HepG2 (cell line): ENCODE measurements around the gene BRIP1. TPM values are rescaled to one million over a fixed set of nuclear protein-coding genes. Genes with fewer than 3 reads are reported as not detected.

Experiments used
- HNRNPLL ChIP-seq: fragments of 200-400 bp; formaldehyde crosslinking; IDR thresholded peaks from 2 replicates; pipeline ENCODE4 v1.6.1; 2017; ENCODE audit warnings: mild to moderate bottlenecking, low read depth, low read length; ENCODE audit not compliant: poor library complexity, severe bottlenecking
- NFYB ChIP-seq: sonication (generic); formaldehyde crosslinking; IDR thresholded peaks from 2 replicates; pipeline ENCODE4 v1.4.0; 2020; ENCODE audit warnings: missing genetic modification reagents
- SMC3 ChIP-seq: IDR thresholded peaks from 2 replicates; pipeline ENCODE4 v1.6.1; 2011; ENCODE audit warnings: low read length, improper control_type of control experiment
- ZNF30 ChIP-seq: sonication (generic); formaldehyde crosslinking; IDR thresholded peaks from 2 replicates; pipeline ENCODE4 v1.5.0; 2020; ENCODE audit warnings: mild to moderate bottlenecking, missing genetic modification reagents
- ZNF556 ChIP-seq: sonication (generic); formaldehyde crosslinking; IDR thresholded peaks from 2 replicates; pipeline ENCODE4 v1.4.0; 2020; ENCODE audit warnings: mild to moderate bottlenecking, missing genetic modification reagents, borderline replicate concordance
- ZNF761 ChIP-seq: sonication (generic); formaldehyde crosslinking; conservative IDR thresholded peaks from 2 replicates; pipeline ENCODE4 v1.4.0; 2020; ENCODE audit warnings: mild to moderate bottlenecking, missing genetic modification reagents
- polyA plus RNA-seq, 8 experiments: library from polyadenylated mRNA; depleted of rRNA in 3 of 8; stranded (reverse) in 7 of 8; unstranded in 1 of 8; fragments of >200 nt; fragmentation: Illumina TruSeq in 4 of 8; extraction: Trizol in 4 of 8; gene quantifications; 2 replicates each; pipeline versions ENCODE4 v1.2.1 to v1.2.3, GENCODE V29; 2011 to 2016; ENCODE audit warnings: low read depth in 4 of 8, missing spikeins in 1 of 8, mixed read lengths in 1 of 8; ENCODE audit not compliant: insufficient read depth in 1 of 8
- total RNA-seq, 5 experiments: library from RNA; depleted of rRNA; stranded (reverse); fragments of >200 nt; fragmentation: Illumina TruSeq; extraction: Trizol; gene quantifications; 2 replicates each; pipeline ENCODE4 v1.2.3, GENCODE V29; 2016; ENCODE audit warnings: low read depth in 1 of 5
- TF ChIP-seq, protein P1 (sequence below): sonication (generic); formaldehyde crosslinking; conservative IDR thresholded peaks from 2 replicates; pipeline ENCODE4 v1.4.0; 2020; ENCODE audit warnings: missing genetic modification reagents
- TF ChIP-seq, protein P2 (sequence below): sonication (generic); formaldehyde crosslinking; IDR thresholded peaks from 2 replicates; pipeline ENCODE4 v1.8.0; 2022; ENCODE audit warnings: mild to moderate bottlenecking, missing genetic modification reagents, moderate library complexity
- TF ChIP-seq, protein P3 (sequence below): IDR thresholded peaks from 2 replicates; pipeline ENCODE4 v1.6.1; 2016; ENCODE audit warnings: missing compliant biosample characterization, missing genetic modification reagents, borderline replicate concordance
- TF ChIP-seq, protein P4 (sequence below): IDR thresholded peaks from 2 replicates; pipeline ENCODE4 v1.6.1; 2016
- TF ChIP-seq, protein P5 (sequence below): sonication (generic); formaldehyde crosslinking; IDR thresholded peaks from 2 replicates; pipeline ENCODE4 v1.4.0; 2020; ENCODE audit warnings: missing genetic modification reagents, mild to moderate bottlenecking, borderline replicate concordance
- TF ChIP-seq, protein P6 (sequence below): sonication (generic); formaldehyde crosslinking; IDR thresholded peaks from 2 replicates; pipeline ENCODE4 v1.9.0; 2021; ENCODE audit warnings: missing genetic modification reagents, borderline replicate concordance

Gene BRIP1
- total and polyA plus RNA-seq, 2 of the 13 experiments (the other 11 are each of a cell fraction or from before 2014, with no cell fraction given): 3.8 to 27.7 TPM

DNA sequence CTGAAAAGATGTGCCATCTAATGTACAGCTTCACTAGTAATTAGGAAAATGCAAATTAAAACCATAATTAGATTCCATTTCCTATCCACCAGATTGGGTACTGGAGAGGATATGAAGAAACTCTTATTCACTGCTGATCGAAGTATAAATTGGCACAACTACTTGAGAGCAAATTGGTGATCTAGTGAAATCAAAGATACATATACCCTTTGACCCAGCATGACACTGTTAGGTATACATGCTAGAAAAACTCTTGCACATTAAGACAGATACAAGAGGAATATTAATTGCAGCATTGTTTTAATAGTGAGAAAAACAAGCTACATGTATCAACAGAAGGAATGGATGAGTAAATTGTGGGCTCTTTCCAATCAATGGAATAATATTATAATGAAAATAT is 48.8 kb downstream of the BRIP1 start (continued):
- TF ChIP-seq ZNF30 (CRISPR knock-in tag): no peak
- TF ChIP-seq SMC3: no peak
- TF ChIP-seq, protein P1, sequence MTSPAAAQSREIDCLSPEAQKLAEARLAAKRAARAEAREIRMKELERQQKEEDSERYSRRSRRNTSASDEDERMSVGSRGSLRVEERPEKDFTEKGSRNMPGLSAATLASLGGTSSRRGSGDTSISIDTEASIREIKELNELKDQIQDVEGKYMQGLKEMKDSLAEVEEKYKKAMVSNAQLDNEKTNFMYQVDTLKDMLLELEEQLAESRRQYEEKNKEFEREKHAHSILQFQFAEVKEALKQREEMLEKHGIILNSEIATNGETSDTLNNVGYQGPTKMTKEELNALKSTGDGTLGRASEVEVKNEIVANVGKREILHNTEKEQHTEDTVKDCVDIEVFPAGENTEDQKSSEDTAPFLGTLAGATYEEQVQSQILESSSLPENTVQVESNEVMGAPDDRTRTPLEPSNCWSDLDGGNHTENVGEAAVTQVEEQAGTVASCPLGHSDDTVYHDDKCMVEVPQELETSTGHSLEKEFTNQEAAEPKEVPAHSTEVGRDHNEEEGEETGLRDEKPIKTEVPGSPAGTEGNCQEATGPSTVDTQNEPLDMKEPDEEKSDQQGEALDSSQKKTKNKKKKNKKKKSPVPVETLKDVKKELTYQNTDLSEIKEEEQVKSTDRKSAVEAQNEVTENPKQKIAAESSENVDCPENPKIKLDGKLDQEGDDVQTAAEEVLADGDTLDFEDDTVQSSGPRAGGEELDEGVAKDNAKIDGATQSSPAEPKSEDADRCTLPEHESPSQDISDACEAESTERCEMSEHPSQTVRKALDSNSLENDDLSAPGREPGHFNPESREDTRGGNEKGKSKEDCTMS: no peak
- no peak for TF ChIP-seq HNRNPLL
- no peak for TF ChIP-seq NFYB
- TF ChIP-seq, protein P2, sequence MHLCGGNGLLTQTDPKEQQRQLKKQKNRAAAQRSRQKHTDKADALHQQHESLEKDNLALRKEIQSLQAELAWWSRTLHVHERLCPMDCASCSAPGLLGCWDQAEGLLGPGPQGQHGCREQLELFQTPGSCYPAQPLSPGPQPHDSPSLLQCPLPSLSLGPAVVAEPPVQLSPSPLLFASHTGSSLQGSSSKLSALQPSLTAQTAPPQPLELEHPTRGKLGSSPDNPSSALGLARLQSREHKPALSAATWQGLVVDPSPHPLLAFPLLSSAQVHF (CRISPR knock-in tag): no peak
- TF ChIP-seq, protein P3, sequence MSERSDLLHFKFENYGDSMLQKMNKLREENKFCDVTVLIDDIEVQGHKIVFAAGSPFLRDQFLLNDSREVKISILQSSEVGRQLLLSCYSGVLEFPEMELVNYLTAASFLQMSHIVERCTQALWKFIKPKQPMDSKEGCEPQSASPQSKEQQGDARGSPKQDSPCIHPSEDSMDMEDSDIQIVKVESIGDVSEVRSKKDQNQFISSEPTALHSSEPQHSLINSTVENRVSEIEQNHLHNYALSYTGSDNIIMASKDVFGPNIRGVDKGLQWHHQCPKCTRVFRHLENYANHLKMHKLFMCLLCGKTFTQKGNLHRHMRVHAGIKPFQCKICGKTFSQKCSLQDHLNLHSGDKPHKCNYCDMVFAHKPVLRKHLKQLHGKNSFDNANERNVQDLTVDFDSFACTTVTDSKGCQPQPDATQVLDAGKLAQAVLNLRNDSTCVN (CRISPR knock-in tag): no peak
- TF ChIP-seq ZNF761 (CRISPR knock-in tag): no peak
- TF ChIP-seq, protein P4, sequence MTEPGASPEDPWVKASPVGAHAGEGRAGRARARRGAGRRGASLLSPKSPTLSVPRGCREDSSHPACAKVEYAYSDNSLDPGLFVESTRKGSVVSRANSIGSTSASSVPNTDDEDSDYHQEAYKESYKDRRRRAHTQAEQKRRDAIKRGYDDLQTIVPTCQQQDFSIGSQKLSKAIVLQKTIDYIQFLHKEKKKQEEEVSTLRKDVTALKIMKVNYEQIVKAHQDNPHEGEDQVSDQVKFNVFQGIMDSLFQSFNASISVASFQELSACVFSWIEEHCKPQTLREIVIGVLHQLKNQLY (CRISPR knock-in tag): no peak
- TF ChIP-seq, protein P5, sequence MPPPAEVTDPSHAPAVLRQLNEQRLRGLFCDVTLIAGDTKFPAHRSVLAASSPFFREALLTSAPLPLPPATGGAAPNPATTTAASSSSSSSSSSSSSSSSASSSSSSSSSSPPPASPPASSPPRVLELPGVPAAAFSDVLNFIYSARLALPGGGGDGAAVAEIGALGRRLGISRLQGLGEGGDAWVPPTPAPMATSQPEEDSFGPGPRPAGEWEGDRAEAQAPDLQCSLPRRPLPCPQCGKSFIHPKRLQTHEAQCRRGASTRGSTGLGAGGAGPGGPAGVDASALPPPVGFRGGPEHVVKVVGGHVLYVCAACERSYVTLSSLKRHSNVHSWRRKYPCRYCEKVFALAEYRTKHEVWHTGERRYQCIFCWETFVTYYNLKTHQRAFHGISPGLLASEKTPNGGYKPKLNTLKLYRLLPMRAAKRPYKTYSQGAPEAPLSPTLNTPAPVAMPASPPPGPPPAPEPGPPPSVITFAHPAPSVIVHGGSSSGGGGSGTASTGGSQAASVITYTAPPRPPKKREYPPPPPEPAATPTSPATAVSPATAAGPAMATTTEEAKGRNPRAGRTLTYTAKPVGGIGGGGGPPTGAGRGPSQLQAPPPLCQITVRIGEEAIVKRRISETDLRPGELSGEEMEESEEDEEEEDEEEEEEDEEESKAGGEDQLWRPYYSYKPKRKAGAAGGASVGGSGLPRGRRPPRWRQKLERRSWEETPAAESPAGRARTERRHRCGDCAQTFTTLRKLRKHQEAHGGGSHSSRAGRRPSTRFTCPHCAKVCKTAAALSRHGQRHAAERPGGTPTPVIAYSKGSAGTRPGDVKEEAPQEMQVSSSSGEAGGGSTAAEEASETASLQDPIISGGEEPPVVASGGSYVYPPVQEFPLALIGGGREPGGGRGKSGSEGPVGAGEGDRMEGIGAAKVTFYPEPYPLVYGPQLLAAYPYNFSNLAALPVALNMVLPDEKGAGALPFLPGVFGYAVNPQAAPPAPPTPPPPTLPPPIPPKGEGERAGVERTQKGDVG (CRISPR knock-in tag): no peak
- TF ChIP-seq, protein P6, sequence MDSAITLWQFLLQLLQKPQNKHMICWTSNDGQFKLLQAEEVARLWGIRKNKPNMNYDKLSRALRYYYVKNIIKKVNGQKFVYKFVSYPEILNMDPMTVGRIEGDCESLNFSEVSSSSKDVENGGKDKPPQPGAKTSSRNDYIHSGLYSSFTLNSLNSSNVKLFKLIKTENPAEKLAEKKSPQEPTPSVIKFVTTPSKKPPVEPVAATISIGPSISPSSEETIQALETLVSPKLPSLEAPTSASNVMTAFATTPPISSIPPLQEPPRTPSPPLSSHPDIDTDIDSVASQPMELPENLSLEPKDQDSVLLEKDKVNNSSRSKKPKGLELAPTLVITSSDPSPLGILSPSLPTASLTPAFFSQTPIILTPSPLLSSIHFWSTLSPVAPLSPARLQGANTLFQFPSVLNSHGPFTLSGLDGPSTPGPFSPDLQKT: no peak
- no peak for TF ChIP-seq ZNF556 (CRISPR knock-in tag)
